DLD1 (cell line): Measurements from ENCODE around the gene CDC42EP1.
"Not testable (repeated sequence)": the region's sequence is repeated elsewhere in the genome, so short reads cannot be mapped to it uniquely, and the experiment has no call there.

ENCODE experiments used
- in situ Hi-C: cut with HindIII; loops from 2 replicates; pipeline ENCODE4 v1.10.0; 2017; ENCODE audit warnings: low sequenced_read_pairs

CDC42EP1 gene

GRCh38 chr22:37575490-37576003, 15.3 kb downstream of the CDC42EP1 start:
- in situ Hi-C loops = no loop called here

- in situ Hi-C loops = no loop called here
These were observed 17.7 kb downstream of the CDC42EP1 start for GRCh38 chr22:37578002-37578401.

- in situ Hi-C loops = no loop called here
These were observed 21.2 kb downstream of the CDC42EP1 start for GRCh38 chr22:37581504-37581903.

- in situ Hi-C loops = no loop called here
These were observed 22.2 kb downstream of the CDC42EP1 start for GRCh38 chr22:37582526-37582925.

GRCh38 chr22:37588546-37589215, 28.4 kb downstream of the CDC42EP1 start:
- in situ Hi-C loops = no loop called here

GRCh38 chr22:37589636-37590035, 29.4 kb downstream of the CDC42EP1 start:
- in situ Hi-C loops = no loop called here

- in situ Hi-C loops = not testable (repeated sequence)
These were observed 30.8 kb downstream of the CDC42EP1 start for GRCh38 chr22:37591081-37591480.

GRCh38 chr22:37591823-37592404, 31.6 kb downstream of the CDC42EP1 start:
- in situ Hi-C loops = no loop called here

GRCh38 chr22:37594237-37594636, 34.0 kb downstream of the CDC42EP1 start:
- in situ Hi-C loops = no loop called here

- in situ Hi-C loops = no loop called here
These were observed 38.9 kb downstream of the CDC42EP1 start for GRCh38 chr22:37599153-37599552.

- in situ Hi-C loops = no loop called here
These were observed 40.9 kb downstream of the CDC42EP1 start for GRCh38 chr22:37601203-37601539.

GRCh38 chr22:37601540-37602442, 41.5 kb downstream of the CDC42EP1 start:
- in situ Hi-C loops = no loop called here

GRCh38 chr22:37602546-37603277, 42.4 kb downstream of the CDC42EP1 start:
- in situ Hi-C loops = not testable (repeated sequence)

- in situ Hi-C loops = no loop called here
These were observed 43.8 kb downstream of the CDC42EP1 start for GRCh38 chr22:37604074-37604473.

GRCh38 chr22:37604875-37605274, 44.6 kb downstream of the CDC42EP1 start:
- in situ Hi-C loops = no loop called here

- in situ Hi-C loops = no loop called here
These were observed 47.0 kb downstream of the CDC42EP1 start for GRCh38 chr22:37607010-37607934.

- in situ Hi-C loops = no loop called here
These were observed 47.7 kb downstream of the CDC42EP1 start for GRCh38 chr22:37607935-37608476.

GRCh38 chr22:37608477-37609239, 48.4 kb downstream of the CDC42EP1 start, which contains the start of gene GGA1:
GGA1 (plus strand) TSS chr22:37608834; CDS start chr22:37608861, 27 bp downstream.
- in situ Hi-C loops = no loop called here
